Tongue (tissue), 2 donors: ENCODE results near the gene CATSPERE. TPM values are rescaled to one million over a fixed set of nuclear protein-coding genes. Genes with fewer than 3 reads are reported as not detected.
A peak's percentile ranks its signal among the peaks of the same experiment; 100 is the strongest.

Source experiments
- DNase-seq: peaks from one replicate; pipeline ENCODE4 v3.0.0-alpha.2; 2015
- total RNA-seq: library from RNA; depleted of rRNA; stranded (reverse); fragments of >200 nt; gene quantifications from one replicate; pipeline ENCODE4 v1.2.3, GENCODE V29; 2014

CATSPERE gene, protein sequence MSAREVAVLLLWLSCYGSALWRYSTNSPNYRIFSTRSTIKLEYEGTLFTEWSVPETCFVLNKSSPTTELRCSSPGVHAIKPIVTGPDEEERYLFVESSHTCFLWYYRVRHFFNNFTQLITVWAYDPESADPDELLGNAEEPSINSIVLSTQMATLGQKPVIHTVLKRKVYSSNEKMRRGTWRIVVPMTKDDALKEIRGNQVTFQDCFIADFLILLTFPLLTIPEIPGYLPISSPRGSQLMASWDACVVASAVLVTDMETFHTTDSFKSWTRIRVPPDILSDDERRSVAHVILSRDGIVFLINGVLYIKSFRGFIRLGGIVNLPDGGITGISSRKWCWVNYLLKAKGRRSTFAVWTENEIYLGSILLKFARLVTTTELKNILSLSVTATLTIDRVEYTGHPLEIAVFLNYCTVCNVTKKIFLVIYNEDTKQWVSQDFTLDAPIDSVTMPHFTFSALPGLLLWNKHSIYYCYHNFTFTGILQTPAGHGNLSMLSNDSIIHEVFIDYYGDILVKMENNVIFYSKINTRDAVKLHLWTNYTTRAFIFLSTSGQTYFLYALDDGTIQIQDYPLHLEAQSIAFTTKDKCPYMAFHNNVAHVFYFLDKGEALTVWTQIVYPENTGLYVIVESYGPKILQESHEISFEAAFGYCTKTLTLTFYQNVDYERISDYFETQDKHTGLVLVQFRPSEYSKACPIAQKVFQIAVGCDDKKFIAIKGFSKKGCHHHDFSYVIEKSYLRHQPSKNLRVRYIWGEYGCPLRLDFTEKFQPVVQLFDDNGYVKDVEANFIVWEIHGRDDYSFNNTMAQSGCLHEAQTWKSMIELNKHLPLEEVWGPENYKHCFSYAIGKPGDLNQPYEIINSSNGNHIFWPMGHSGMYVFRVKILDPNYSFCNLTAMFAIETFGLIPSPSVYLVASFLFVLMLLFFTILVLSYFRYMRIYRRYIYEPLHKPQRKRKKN
- 3.4 TPM for total RNA-seq

GRCh38 chr1:244461245-244462071 lies at the start of gene CATSPERE:
Gene CATSPERE (plus strand): TSS chr1:244461273. CDS start chr1:244461430, 157 bp downstream.
- peak; percentile 89 for DNase-seq

- DNase-seq: no peak
These were observed 48.9 kb upstream of the CATSPERE start for GRCh38 chr1:244412176-244412575.

DNA sequence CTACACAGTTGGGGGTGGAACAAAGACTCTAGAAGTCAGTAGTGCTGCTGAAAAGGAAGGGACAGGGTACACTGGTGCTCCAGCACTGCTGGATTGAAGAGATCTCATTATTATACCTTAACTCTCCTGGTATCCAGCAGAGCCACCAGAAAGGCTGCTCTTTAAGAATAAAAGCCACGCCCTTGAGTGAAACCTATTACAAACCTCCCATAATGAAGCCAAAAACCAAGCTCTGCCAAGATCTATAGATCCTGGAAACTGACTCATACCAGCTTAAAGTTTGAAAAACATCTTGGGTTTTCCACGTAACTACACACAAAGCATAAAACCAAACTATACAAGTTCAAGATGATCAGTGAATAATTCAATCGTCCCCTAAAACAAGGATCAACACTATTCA lies 47.3 kb upstream of the CATSPERE start:
- DNase-seq: no peak

- DNase-seq: no peak
These were observed 46.5 kb upstream of the CATSPERE start for GRCh38 chr1:244414543-244414942.

DNA sequence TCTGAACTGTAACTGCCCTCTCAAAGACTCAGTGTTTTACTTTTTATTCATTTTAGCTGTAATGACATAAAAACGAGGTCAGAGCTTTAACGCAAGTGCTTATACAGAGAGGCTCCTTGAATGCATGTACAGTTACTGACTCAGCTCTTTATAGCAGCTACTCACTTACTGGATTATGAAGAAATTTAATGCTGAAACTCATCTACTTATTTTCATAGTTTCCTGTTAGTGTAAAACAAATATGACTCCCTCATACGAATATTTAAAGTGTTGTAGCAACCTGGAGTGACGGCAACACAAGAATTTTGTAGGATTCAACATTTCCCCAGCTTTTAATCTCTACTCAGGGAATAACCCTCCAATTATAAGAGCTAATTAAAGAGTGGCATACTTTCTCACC lies 42.0 kb upstream of the CATSPERE start:
- DNase-seq: no peak

GRCh38 chr1:244422174-244422573 lies 38.9 kb upstream of the CATSPERE start:
- DNase-seq: no peak

DNA sequence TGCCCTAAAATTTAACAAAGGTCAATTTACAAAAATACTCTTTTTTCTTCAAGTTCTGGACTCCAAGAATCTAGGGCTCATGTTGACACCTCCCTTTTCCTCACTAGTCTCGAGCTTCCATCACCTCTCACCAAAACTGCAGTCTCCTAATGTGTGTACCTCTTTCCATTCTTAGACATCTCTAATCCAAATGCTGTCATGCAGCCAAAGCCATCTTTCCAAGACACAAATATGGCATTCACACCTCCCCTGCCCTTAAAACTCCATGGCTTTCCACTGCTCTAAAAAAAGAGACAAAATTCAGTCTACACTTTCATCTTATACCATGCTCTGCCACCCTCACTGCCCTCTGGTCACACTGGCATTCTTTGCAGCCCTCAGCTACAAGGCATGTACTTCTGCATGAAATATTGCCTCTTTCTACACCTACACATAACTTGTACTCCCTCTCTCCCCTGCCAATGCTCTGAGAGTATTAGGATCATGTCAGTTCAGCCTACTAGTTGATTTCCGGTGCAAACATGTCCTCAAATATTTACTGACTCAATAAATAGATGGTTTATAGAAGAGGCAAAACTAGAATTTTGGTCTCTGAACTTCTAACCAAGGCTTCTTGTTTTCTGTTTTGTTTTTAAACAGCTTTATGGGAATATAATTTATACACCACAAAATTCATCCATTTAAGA lies 36.3 kb upstream of the CATSPERE start:
- DNase-seq: no peak

DNA sequence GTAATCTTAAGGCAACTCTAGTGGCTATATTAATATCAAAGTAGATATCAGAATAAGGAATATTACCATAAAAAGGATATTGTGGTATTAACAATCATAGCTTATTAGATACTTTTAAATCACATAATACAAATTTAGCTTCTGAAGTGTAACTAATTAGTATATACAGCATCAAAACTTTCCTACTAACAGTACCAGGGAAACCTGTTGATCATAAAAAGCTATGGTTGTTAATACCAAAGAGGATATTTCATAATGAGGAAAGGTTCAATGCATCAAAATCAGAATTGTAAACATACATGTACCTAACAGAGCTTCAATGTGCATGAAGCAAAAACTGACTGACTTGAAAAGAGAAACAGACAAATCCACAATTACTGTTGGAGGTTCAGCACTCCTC lies 33.4 kb upstream of the CATSPERE start:
- DNase-seq: no peak

DNA sequence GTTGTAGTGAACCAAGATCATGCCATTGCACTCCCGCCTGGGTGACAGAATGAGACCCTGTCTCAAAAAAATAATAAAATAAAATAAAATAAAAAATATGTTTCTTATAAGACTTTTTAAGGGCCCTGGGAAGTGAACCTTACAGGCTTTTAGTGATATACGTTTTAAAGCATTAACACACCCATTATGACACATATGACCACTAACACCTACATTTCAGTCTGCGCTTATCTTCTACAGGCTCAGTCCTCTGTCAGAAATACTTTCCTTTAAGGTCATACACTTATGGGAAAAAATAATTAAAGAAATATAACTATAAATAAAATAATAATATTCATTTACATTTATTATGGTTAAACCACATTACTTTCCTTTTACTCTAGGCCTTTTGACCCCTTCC lies 31.3 kb upstream of the CATSPERE start:
- no peak for DNase-seq

GRCh38 chr1:244431166-244431565 lies 29.9 kb upstream of the CATSPERE start:
- no peak for DNase-seq

- DNase-seq: no peak
These were observed 25.4 kb upstream of the CATSPERE start for GRCh38 chr1:244435562-244436205.

DNA sequence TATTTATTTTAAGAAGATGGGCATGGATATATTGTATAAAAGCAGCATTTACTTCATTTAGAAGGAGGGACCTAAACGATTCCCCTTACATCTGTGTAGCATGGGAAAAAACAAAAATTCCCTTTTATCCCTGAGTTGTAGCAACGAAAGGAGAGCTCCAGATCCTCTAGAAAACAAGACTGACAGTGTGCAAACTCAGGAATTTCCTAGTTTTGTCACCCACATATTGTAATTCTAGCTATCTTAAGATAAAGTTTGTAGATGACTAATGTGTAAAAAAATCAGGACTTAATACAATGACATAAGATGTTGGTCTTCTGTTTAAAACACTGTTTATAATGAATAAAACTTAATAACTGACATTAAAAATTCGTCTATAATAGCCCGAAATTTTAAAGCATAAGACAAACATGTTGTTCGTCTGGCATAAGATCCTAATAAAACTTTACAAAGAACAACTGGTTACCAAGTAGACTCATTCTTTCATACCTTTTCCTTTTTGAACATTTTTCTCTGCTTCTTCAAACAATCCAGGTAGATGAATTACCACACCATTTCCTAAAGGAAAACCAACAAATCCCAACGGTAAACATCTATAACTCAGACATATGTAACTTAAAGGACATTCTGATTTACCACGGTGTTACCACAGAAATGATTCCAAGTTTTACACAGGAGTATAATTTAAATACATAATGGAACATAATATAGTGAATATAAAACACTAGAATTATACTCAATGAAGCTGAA lies 24.6 kb upstream of the CATSPERE start:
- DNase-seq: no peak

GRCh38 chr1:244437086-244437468 lies 24.0 kb upstream of the CATSPERE start:
- DNase-seq: no peak

DNA sequence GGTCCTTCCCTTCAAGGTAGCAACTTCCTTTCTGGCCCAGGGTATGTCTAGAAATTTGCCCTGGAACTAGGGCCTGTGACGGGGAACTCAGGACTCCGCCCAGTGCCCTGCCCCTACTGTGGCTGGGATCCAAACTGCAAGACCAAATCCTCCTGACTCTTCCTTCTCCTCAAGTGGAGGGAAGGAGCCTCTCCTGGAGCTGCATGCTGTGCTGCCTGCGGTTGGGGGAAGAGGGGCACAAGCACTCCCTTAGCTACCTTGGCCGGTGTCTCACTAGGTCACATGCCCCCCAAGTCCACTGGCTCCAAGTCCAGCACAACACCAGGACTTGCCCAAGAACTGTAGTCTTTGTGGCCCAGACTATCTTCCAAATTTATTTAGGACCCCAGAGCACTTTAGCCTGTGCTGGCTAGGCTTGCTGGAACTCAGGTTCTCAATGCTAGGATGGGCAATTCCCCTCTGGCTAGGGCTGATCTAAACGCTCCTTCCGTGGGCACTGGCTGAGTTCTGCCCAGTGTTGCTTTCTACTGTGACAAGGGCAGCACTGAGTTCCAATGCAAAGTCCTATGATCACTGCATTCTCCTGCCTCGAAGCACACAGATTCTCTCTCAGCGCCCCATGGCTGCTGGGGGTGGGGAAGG lies 21.6 kb upstream of the CATSPERE start:
- no peak for DNase-seq

- DNase-seq: no peak
These were observed 18.2 kb upstream of the CATSPERE start for GRCh38 chr1:244442850-244443249.

DNA sequence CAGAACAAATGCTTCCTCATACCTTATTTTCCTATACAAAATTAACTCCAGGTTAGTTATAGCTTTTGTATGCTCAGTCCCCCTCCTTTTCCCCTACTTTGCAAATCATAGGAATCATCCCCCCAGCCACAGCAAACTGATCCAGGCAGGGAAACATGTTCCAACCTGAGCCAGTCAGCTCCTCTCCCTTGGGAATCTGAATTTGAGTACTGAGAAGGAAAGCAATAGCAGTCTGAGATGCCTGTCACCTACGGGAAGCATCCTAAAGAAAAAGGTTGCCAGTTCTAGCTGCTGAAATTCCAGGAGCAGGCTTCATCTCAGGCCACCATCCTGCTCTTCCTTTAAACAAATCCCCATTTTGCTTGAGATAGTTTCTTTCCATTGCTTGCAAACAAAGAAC lies 16.2 kb upstream of the CATSPERE start:
- DNase-seq: peak; percentile 20

DNA sequence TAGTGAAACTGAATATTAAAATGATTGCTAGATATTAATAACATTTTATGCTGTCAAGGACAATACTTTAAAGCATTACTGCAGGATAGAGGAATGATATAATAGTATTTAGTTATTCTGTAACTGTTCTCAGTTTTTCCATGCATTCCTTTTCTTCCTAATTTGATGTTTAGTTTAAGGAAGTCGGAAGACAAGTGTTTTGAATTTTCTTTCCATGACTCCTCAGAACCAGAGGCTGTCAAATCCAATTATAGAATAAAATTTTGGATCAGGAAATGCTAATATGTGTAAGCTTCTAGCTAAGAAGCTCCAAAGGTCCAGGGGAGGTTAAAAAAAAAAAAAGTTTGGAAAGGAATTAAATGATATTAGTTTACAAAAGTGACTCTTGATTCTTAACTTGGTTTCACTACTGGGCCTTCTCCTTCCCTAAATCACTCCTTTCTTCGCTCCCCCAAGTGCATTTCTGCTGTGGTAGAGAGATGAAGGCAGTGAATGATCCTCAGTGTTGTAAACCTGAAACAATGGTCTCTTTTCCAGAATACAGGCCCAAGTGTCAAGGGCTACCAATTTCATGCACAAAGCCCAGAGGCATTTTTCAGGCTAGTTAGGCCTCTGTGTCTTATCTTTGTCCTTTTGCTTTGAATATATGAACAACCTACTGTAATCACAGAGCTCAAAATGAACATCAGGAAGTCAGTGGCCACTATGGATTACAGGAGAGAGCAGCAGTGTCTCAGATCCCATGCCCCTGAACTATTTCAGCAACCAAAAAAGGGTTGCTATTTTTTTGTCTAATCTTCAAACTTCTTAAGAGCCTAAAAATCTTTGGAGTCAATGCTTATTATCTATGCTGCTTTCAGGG lies 15.5 kb upstream of the CATSPERE start:
- peak; percentile 27 for DNase-seq

GRCh38 chr1:244447024-244447423 lies 14.0 kb upstream of the CATSPERE start:
- DNase-seq: no peak

GRCh38 chr1:244447552-244447951 lies 13.5 kb upstream of the CATSPERE start:
- no peak for DNase-seq
